KMS-11 (cell line): ENCODE measurements around the gene GDE1.

ENCODE experiments used
- H2AFZ ChIP-seq: fragments of 200-600 bp; sonication (generic); 2 replicates; pipeline ENCODE4 v1.6.1; 2016; ENCODE audit warnings: antibody characterized with exemption, mixed run types, low read depth
- H3K27ac ChIP-seq: fragments of 200-600 bp; sonication (generic); 2 replicates; pipeline ENCODE4 v1.6.1; 2016; ENCODE audit warnings: mild to moderate bottlenecking, mixed run types
- H3K27me3 ChIP-seq: fragments of 200-600 bp; sonication (generic); 2 replicates; pipeline ENCODE4 v1.6.1; 2017; ENCODE audit warnings: mild to moderate bottlenecking, low read depth, mixed run types, moderate library complexity; ENCODE audit not compliant: insufficient read depth
- H3K36me3 ChIP-seq: fragments of 200-600 bp; sonication (generic); 2 replicates; pipeline ENCODE4 v1.6.1; 2017; ENCODE audit warnings: mild to moderate bottlenecking, mixed run types; ENCODE audit not compliant: insufficient read depth
- H3K4me1 ChIP-seq: fragments of 200-600 bp; sonication (generic); 2 replicates; pipeline ENCODE4 v1.6.1; 2016; ENCODE audit warnings: mild to moderate bottlenecking, low read depth, mixed run types; ENCODE audit not compliant: poor library complexity, severe bottlenecking
- H3K4me2 ChIP-seq: fragments of 200-600 bp; sonication (generic); 2 replicates; pipeline ENCODE4 v1.7.0; 2016; ENCODE audit warnings: mild to moderate bottlenecking, mixed run types
- H3K4me3 ChIP-seq: fragments of 200-600 bp; sonication (generic); IDR thresholded peaks from 2 replicates; pipeline ENCODE4 v1.6.1; 2017; ENCODE audit warnings: low read depth, low read length, mixed read lengths; ENCODE audit not compliant: insufficient read depth
- H3K79me2 ChIP-seq: fragments of 200-600 bp; sonication (generic); 2 replicates; pipeline ENCODE4 v1.6.1; 2016; ENCODE audit warnings: low read depth, mixed run types; ENCODE audit not compliant: insufficient read depth
- H3K9ac ChIP-seq: fragments of 200-600 bp; sonication (generic); 2 replicates; pipeline ENCODE4 v1.6.1; 2016; ENCODE audit warnings: mild to moderate bottlenecking, mixed run types
- H4K20me1 ChIP-seq: fragments of 200-600 bp; sonication (generic); 2 replicates; pipeline ENCODE4 v1.6.1; 2016; ENCODE audit warnings: mild to moderate bottlenecking, mixed run types; ENCODE audit not compliant: insufficient read depth
- CTCF ChIP-seq: fragments of 200-600 bp; sonication (generic); conservative IDR thresholded peaks from 2 replicates; pipeline ENCODE4 v1.6.1; 2017; ENCODE audit warnings: low read depth, mild to moderate bottlenecking, antibody characterized with exemption, low read length, moderate library complexity, mixed read lengths

GDE1 gene

GRCh38 chr16:19481296-19481695 lies 40.6 kb downstream of the GDE1 start:
- no peaks in the 10 kb centered on the region for H3K79me2 ChIP-seq
- no peak overlapping the region for H3K4me3 ChIP-seq
- no peaks in the 10 kb centered on the region for H3K4me1 ChIP-seq
- no peaks in the 10 kb centered on the region for H3K36me3 ChIP-seq
- no peak for TF ChIP-seq CTCF
- no peak overlapping the region for H3K9ac ChIP-seq
- no peaks in the 10 kb centered on the region for H3K27me3 ChIP-seq
- H4K20me1 ChIP-seq, result no peaks in the 10 kb centered on the region
- no peak overlapping the region for H3K4me2 ChIP-seq
- H3K27ac ChIP-seq, result no peak overlapping the region
- H2AFZ ChIP-seq, result no peak overlapping the region

- H3K9ac ChIP-seq, result no peak overlapping the region
- H3K4me2 ChIP-seq, result no peak overlapping the region
- H3K27me3 ChIP-seq, result no peaks in the 10 kb centered on the region
- no peaks in the 10 kb centered on the region for H3K4me1 ChIP-seq
- no peak overlapping the region for H2AFZ ChIP-seq
- no peak overlapping the region for H3K4me3 ChIP-seq
- no peak for TF ChIP-seq CTCF
- no peaks in the 10 kb centered on the region for H3K79me2 ChIP-seq
- H3K27ac ChIP-seq, result no peak overlapping the region
- no peaks in the 10 kb centered on the region for H4K20me1 ChIP-seq
- H3K36me3 ChIP-seq, result no peaks in the 10 kb centered on the region
Observed at GRCh38 chr16:19479302-19479721, 42.6 kb downstream of the GDE1 start.

- Histone ChIP-seq H3K36me3 (no peaks in the 10 kb centered on the region), H3K4me3 (no peak overlapping the region), H3K27ac (no peak overlapping the region), H3K4me2 (no peak overlapping the region), H3K27me3 (no peaks in the 10 kb centered on the region), H3K4me1 (no peaks in the 10 kb centered on the region), H2AFZ (no peak overlapping the region), H3K9ac (no peak overlapping the region), H3K79me2 (no peaks in the 10 kb centered on the region), H4K20me1 (no peaks in the 10 kb centered on the region)
- no peak for TF ChIP-seq CTCF
Observed at GRCh38 chr16:19478505-19478904, 43.4 kb downstream of the GDE1 start.

GRCh38 chr16:19474617-19475016 lies 47.3 kb downstream of the GDE1 start:
- H3K79me2 ChIP-seq, result no peaks in the 10 kb centered on the region
- H3K27ac ChIP-seq, result no peak overlapping the region
- no peak for TF ChIP-seq CTCF
- no peaks in the 10 kb centered on the region for H3K27me3 ChIP-seq
- no peak overlapping the region for H3K9ac ChIP-seq
- H3K36me3 ChIP-seq, result no peaks in the 10 kb centered on the region
- H4K20me1 ChIP-seq, result no peaks in the 10 kb centered on the region
- no peaks in the 10 kb centered on the region for H3K4me1 ChIP-seq
- no peak overlapping the region for H3K4me2 ChIP-seq
- no peak overlapping the region for H2AFZ ChIP-seq
- no peak overlapping the region for H3K4me3 ChIP-seq
